GM23338 (cell line): ENCODE data around the gene KRT85. TPM values are rescaled to one million over a fixed set of nuclear protein-coding genes. Genes with fewer than 3 reads are reported as not detected.

Source experiments
- ATAC-seq: fragments of 200-7000 bp; cut with Tn5 transposase; 3 replicates; pipeline ENCODE4 v1.9.1; 2020
- DNase-seq: peaks from one replicate; pipeline ENCODE4 v3.0.0-alpha.2; 2015; ENCODE audit warnings: low spot score
- H2AFZ ChIP-seq: fragments of 200-600 bp; sonication (generic); 2 replicates; pipeline ENCODE4 v1.8.0; 2016; ENCODE audit warnings: antibody characterized with exemption, mild to moderate bottlenecking, moderate library complexity
- H3F3A ChIP-seq: fragments of 200-600 bp; sonication (generic); replicated peaks from 2 replicates; pipeline ENCODE4 v1.8.0; 2017; ENCODE audit warnings: antibody characterized with exemption, mixed run types, low read depth
- H3K27ac ChIP-seq: fragments of 200-600 bp; sonication (generic); 2 replicates; pipeline ENCODE4 v1.6.1; 2016; ENCODE audit warnings: low read depth
- H3K27me3 ChIP-seq: fragments of 200-600 bp; sonication (generic); 2 replicates; pipeline ENCODE4 v1.8.0; 2016; ENCODE audit warnings: mild to moderate bottlenecking, mixed run types, moderate library complexity; ENCODE audit not compliant: insufficient read depth
- H3K36me3 ChIP-seq: fragments of 200-600 bp; sonication (generic); 2 replicates; pipeline ENCODE4 v1.8.0; 2016; ENCODE audit warnings: mild to moderate bottlenecking; ENCODE audit not compliant: insufficient read depth
- H3K4me1 ChIP-seq: fragments of 200-600 bp; sonication (generic); 2 replicates; pipeline ENCODE4 v1.8.0; 2016; ENCODE audit warnings: mild to moderate bottlenecking, moderate library complexity; ENCODE audit not compliant: insufficient read depth
- H3K4me2 ChIP-seq: fragments of 200-600 bp; sonication (generic); 2 replicates; pipeline ENCODE4 v1.7.1; 2017; ENCODE audit warnings: mixed run types
- H3K4me3 ChIP-seq: fragments of 200-600 bp; sonication (generic); 2 replicates; pipeline ENCODE4 v1.6.1; 2016; ENCODE audit warnings: mixed run types
- H3K79me2 ChIP-seq: fragments of 200-600 bp; sonication (generic); replicated peaks from 2 replicates; pipeline ENCODE4 v1.8.0; 2017; ENCODE audit warnings: mild to moderate bottlenecking; ENCODE audit not compliant: insufficient read depth
- H3K9me2 ChIP-seq: fragments of 200-600 bp; sonication (generic); 2 replicates; pipeline ENCODE4 v1.8.0; 2017; ENCODE audit not compliant: insufficient read depth
- H4K20me1 ChIP-seq: fragments of 200-600 bp; sonication (generic); replicated peaks from 2 replicates; pipeline ENCODE4 v1.8.0; 2017; ENCODE audit warnings: mild to moderate bottlenecking; ENCODE audit not compliant: insufficient read depth
- H3K27ac Mint-ChIP-seq: 2 replicates; pipeline ENCODE4 v1.8.0; 2020; ENCODE audit warnings: inconsistent platforms, mild to moderate bottlenecking, moderate library complexity, mixed read lengths
- H3K27me3 Mint-ChIP-seq: 3 replicates; pipeline ENCODE4 v1.8.0; 2022; ENCODE audit warnings: low read depth, mild to moderate bottlenecking, moderate library complexity, mixed read lengths, inconsistent platforms; ENCODE audit not compliant: insufficient read depth, poor library complexity
- H3K36me3 Mint-ChIP-seq: 3 replicates; pipeline ENCODE4 v1.8.0; 2021; ENCODE audit warnings: low read depth, mild to moderate bottlenecking, inconsistent platforms, moderate library complexity, mixed read lengths
- H3K4me1 Mint-ChIP-seq: 3 replicates; pipeline ENCODE4 v1.8.0; 2020; ENCODE audit warnings: mild to moderate bottlenecking, inconsistent platforms, mixed read lengths
- H3K4me3 Mint-ChIP-seq: 3 replicates; pipeline ENCODE4 v1.8.0; 2021; ENCODE audit warnings: moderate library complexity, mild to moderate bottlenecking, inconsistent platforms, mixed read lengths
- H3K9me3 Mint-ChIP-seq: 3 replicates; pipeline ENCODE4 v1.8.0; 2020; ENCODE audit warnings: moderate library complexity, mild to moderate bottlenecking, inconsistent platforms, mixed read lengths
- CREB1 ChIP-seq: fragments of 250-450 bp; sonication (Bioruptor Pico); IDR thresholded peaks from 2 replicates; pipeline ENCODE4 v1.5.0; 2020; ENCODE audit warnings: low read depth, mild to moderate bottlenecking, moderate library complexity
- EZH2phosphoT487 ChIP-seq: fragments of 200-600 bp; sonication (generic); IDR thresholded peaks from one replicate; pipeline ENCODE4 v1.8.1; 2018; ENCODE audit warnings: antibody characterized with exemption; ENCODE audit not compliant: unreplicated experiment
- JUNB ChIP-seq: IDR thresholded peaks from one replicate; pipeline ENCODE4 v1.6.1; 2016; ENCODE audit warnings: antibody characterized with exemption; ENCODE audit not compliant: unreplicated experiment
- POLR2AphosphoS5 ChIP-seq: IDR thresholded peaks from 2 replicates; pipeline ENCODE4 v1.6.1; 2016; ENCODE audit warnings: antibody characterized with exemption, low read depth
- ZNF114 ChIP-seq: fragments of 250-450 bp; sonication (Bioruptor Pico); IDR thresholded peaks from 2 replicates; pipeline ENCODE4 v1.5.0; 2020; ENCODE audit warnings: mild to moderate bottlenecking, moderate library complexity
- ZNF331 ChIP-seq: fragments of 250-450 bp; sonication (Bioruptor Pico); IDR thresholded peaks from 2 replicates; pipeline ENCODE4 v1.5.0; 2020; ENCODE audit warnings: low read depth, mild to moderate bottlenecking, moderate library complexity
- polyA plus RNA-seq: library from polyadenylated mRNA; unstranded; fragments of >200 nt; fragmentation: Nextera tagmentation; extraction: Ambion mirVana; gene quantifications from 2 replicates; pipeline ENCODE4 v1.2.1, GENCODE V29; 2016
- total RNA-seq: library from RNA; depleted of rRNA; stranded (reverse); fragments of >200 nt; shearing (Covaris generic); gene quantifications from 2 replicates; pipeline ENCODE4 v1.2.3, GENCODE V29; 2014
- TF ChIP-seq, protein P1 (sequence below): fragments of 250-450 bp; sonication (Bioruptor Pico); IDR thresholded peaks from 2 replicates; pipeline ENCODE4 v1.5.0; 2020; ENCODE audit warnings: mild to moderate bottlenecking, moderate library complexity
- TF ChIP-seq, protein P2 (sequence below), 2 experiments: fragments of 200-600 bp in 1 of 2; sonication (generic) in 1 of 2; conservative IDR thresholded peaks; 2 replicates each; pipeline versions ENCODE4 v1.5.1 to v1.6.1; 2016 to 2017; ENCODE audit warnings: antibody characterized with exemption in 2 of 2, low read depth in 2 of 2, mild to moderate bottlenecking in 2 of 2, moderate library complexity in 1 of 2
- TF ChIP-seq, protein P3 (sequence below): IDR thresholded peaks from one replicate; pipeline ENCODE4 v1.6.1; 2018; ENCODE audit warnings: antibody characterized with exemption; ENCODE audit not compliant: unreplicated experiment

Gene KRT85
- total and polyA plus RNA-seq, 2 experiments from 2014 or later: not detected

DNA sequence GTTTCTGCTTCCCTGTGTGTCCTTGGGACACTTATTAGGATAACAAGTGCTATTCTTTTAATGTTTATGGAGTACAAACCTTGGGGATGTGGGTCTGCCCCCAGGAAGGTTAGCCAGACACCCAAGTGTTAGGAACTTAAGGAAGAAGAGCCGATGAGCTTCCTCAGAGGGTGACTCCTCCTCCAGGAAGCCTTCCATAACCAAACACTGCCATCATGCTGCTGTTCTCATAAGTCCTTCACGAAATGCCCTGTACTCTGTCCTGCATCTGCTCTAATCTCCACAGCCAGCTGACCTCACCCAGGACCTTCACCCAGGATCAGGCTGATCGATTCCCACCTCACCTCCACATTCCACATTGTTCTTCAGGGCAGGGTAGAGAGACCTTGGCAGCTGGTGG lies 1.2 kb upstream of the KRT85 start (continued):
- TF ChIP-seq, protein P1, sequence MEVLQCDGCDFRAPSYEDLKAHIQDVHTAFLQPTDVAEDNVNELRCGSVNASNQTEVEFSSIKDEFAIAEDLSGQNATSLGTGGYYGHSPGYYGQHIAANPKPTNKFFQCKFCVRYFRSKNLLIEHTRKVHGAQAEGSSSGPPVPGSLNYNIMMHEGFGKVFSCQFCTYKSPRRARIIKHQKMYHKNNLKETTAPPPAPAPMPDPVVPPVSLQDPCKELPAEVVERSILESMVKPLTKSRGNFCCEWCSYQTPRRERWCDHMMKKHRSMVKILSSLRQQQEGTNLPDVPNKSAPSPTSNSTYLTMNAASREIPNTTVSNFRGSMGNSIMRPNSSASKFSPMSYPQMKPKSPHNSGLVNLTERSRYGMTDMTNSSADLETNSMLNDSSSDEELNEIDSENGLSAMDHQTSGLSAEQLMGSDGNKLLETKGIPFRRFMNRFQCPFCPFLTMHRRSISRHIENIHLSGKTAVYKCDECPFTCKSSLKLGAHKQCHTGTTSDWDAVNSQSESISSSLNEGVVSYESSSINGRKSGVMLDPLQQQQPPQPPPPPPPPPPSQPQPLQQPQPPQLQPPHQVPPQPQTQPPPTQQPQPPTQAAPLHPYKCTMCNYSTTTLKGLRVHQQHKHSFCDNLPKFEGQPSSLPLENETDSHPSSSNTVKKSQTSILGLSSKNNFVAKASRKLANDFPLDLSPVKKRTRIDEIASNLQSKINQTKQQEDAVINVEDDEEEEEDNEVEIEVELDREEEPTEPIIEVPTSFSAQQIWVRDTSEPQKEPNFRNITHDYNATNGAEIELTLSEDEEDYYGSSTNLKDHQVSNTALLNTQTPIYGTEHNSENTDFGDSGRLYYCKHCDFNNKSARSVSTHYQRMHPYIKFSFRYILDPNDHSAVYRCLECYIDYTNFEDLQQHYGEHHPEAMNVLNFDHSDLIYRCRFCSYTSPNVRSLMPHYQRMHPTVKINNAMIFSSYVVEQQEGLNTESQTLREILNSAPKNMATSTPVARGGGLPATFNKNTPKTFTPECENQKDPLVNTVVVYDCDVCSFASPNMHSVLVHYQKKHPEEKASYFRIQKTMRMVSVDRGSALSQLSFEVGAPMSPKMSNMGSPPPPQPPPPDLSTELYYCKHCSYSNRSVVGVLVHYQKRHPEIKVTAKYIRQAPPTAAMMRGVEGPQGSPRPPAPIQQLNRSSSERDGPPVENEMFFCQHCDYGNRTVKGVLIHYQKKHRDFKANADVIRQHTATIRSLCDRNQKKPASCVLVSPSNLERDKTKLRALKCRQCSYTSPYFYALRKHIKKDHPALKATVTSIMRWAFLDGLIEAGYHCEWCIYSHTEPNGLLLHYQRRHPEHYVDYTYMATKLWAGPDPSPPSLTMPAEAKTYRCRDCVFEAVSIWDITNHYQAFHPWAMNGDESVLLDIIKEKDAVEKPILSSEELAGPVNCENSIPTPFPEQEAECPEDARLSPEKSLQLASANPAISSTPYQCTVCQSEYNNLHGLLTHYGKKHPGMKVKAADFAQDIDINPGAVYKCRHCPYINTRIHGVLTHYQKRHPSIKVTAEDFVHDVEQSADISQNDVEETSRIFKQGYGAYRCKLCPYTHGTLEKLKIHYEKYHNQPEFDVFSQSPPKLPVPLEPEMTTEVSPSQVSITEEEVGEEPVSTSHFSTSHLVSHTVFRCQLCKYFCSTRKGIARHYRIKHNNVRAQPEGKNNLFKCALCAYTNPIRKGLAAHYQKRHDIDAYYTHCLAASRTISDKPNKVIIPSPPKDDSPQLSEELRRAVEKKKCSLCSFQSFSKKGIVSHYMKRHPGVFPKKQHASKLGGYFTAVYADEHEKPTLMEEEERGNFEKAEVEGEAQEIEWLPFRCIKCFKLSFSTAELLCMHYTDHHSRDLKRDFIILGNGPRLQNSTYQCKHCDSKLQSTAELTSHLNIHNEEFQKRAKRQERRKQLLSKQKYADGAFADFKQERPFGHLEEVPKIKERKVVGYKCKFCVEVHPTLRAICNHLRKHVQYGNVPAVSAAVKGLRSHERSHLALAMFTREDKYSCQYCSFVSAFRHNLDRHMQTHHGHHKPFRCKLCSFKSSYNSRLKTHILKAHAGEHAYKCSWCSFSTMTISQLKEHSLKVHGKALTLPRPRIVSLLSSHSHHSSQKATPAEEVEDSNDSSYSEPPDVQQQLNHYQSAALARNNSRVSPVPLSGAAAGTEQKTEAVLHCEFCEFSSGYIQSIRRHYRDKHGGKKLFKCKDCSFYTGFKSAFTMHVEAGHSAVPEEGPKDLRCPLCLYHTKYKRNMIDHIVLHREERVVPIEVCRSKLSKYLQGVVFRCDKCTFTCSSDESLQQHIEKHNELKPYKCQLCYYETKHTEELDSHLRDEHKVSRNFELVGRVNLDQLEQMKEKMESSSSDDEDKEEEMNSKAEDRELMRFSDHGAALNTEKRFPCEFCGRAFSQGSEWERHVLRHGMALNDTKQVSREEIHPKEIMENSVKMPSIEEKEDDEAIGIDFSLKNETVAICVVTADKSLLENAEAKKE (CRISPR knock-in tag): no peak
- TF ChIP-seq, protein P2, sequence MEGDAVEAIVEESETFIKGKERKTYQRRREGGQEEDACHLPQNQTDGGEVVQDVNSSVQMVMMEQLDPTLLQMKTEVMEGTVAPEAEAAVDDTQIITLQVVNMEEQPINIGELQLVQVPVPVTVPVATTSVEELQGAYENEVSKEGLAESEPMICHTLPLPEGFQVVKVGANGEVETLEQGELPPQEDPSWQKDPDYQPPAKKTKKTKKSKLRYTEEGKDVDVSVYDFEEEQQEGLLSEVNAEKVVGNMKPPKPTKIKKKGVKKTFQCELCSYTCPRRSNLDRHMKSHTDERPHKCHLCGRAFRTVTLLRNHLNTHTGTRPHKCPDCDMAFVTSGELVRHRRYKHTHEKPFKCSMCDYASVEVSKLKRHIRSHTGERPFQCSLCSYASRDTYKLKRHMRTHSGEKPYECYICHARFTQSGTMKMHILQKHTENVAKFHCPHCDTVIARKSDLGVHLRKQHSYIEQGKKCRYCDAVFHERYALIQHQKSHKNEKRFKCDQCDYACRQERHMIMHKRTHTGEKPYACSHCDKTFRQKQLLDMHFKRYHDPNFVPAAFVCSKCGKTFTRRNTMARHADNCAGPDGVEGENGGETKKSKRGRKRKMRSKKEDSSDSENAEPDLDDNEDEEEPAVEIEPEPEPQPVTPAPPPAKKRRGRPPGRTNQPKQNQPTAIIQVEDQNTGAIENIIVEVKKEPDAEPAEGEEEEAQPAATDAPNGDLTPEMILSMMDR (conservative IDR thresholded peaks at IDR 0.05; ENCODE audit: low read depth in 2 of 2): no peak
- TF ChIP-seq POLR2AphosphoS5 (no peak), CREB1 (CRISPR knock-in tag) (no peak), EZH2phosphoT487 (no peak), ZNF331 (CRISPR knock-in tag) (no peak)

DNA sequence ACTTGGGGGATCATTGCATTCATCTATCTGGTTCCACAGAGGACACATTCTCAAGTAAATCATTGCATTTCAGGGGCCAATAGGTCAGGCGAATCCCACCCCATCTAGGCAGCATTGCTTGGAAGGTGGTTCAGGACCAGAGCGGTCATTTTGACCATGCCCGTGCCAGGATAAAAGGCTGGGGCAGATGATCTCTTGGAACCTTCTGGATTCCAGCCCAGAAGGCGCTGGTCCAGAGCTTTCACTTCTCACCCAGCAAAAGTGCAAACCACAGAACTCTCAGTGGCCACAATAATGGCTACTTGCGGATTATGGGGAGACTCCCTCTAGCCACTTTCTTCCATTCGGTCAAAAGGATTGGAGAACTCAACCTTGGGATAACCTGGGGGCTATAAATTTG lies 595 bp upstream of the KRT85 start:
- no peaks in the 10 kb centered on the region for H3K4me1 ChIP-seq
- H3K9me2 ChIP-seq: no peaks in the 10 kb centered on the region
- H3K27me3 ChIP-seq: no peaks in the 10 kb centered on the region
- H3K36me3 Mint-ChIP-seq: no peaks in the 10 kb centered on the region; the same call in 2 of the 3 replicates
- H3K4me3 Mint-ChIP-seq: no peak overlapping the region
- no peak overlapping the region for H2AFZ ChIP-seq
- H3K4me2 ChIP-seq: no peak overlapping the region
- peaks cover 3% of the 10 kb centered on the region; the same call in 1 of the 3 replicates for H3K4me1 Mint-ChIP-seq
- H3K4me3 ChIP-seq: no peak overlapping the region
- H3K27ac ChIP-seq: no peak overlapping the region
- no peaks in the 10 kb centered on the region for H3F3A ChIP-seq
- no peak for ATAC-seq
- peaks cover 4% of the 10 kb centered on the region for H3K27me3 Mint-ChIP-seq
- DNase-seq: no peak
- no peak for TF ChIP-seq JUNB
- TF ChIP-seq, protein P3, sequence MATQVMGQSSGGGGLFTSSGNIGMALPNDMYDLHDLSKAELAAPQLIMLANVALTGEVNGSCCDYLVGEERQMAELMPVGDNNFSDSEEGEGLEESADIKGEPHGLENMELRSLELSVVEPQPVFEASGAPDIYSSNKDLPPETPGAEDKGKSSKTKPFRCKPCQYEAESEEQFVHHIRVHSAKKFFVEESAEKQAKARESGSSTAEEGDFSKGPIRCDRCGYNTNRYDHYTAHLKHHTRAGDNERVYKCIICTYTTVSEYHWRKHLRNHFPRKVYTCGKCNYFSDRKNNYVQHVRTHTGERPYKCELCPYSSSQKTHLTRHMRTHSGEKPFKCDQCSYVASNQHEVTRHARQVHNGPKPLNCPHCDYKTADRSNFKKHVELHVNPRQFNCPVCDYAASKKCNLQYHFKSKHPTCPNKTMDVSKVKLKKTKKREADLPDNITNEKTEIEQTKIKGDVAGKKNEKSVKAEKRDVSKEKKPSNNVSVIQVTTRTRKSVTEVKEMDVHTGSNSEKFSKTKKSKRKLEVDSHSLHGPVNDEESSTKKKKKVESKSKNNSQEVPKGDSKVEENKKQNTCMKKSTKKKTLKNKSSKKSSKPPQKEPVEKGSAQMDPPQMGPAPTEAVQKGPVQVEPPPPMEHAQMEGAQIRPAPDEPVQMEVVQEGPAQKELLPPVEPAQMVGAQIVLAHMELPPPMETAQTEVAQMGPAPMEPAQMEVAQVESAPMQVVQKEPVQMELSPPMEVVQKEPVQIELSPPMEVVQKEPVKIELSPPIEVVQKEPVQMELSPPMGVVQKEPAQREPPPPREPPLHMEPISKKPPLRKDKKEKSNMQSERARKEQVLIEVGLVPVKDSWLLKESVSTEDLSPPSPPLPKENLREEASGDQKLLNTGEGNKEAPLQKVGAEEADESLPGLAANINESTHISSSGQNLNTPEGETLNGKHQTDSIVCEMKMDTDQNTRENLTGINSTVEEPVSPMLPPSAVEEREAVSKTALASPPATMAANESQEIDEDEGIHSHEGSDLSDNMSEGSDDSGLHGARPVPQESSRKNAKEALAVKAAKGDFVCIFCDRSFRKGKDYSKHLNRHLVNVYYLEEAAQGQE: no peak
- TF ChIP-seq ZNF114: no peak
- no peaks in the 10 kb centered on the region for H4K20me1 ChIP-seq
- H3K79me2 ChIP-seq: no peaks in the 10 kb centered on the region
- H3K36me3 ChIP-seq: no peaks in the 10 kb centered on the region
- H3K9me3 Mint-ChIP-seq: no peaks in the 10 kb centered on the region
- H3K27ac Mint-ChIP-seq: no peak overlapping the region
